Pulmonary artery endothelial cell (primary cell): ENCODE measurements around the gene MCHR1. TPM values are rescaled to one million over a fixed set of nuclear protein-coding genes. Genes with fewer than 3 reads are reported as not detected.
"Not testable (repeated sequence)": the region's sequence is repeated elsewhere in the genome, so short reads cannot be mapped to it uniquely, and the experiment has no call there.

Experiments
- DNase-seq: peaks from one replicate; pipeline ENCODE4 v3.0.0-alpha.2; 2011; ENCODE audit warnings: low read depth, low spot score
- total RNA-seq: library from RNA; depleted of rRNA; stranded (reverse); fragments of >200 nt; gene quantifications from 2 replicates; pipeline ENCODE4 v1.2.3, GENCODE V29; 2014

MCHR1 gene
- total RNA-seq, 1 donor from 2014 or later = not detected

DNA sequence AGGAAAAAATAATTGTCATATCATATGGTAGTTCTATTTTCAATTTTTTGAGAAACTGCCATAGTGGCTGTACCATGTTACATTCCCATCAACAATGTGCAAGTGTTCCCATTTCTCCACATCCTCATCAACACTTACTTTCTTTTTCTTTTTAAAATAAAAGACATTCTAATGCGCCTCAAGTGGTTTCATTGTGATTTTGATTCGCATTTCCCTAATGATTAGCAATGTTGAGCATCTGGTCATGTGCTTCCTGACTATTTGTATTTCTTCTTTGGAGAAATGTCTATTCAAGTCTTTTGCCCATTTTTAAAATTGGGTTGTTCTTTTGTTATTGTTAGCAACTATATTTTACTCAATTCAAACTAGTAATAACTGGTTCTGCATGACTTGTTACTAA is 8.4 kb downstream of the MCHR1 start:
- DNase-seq = no peak

DNA sequence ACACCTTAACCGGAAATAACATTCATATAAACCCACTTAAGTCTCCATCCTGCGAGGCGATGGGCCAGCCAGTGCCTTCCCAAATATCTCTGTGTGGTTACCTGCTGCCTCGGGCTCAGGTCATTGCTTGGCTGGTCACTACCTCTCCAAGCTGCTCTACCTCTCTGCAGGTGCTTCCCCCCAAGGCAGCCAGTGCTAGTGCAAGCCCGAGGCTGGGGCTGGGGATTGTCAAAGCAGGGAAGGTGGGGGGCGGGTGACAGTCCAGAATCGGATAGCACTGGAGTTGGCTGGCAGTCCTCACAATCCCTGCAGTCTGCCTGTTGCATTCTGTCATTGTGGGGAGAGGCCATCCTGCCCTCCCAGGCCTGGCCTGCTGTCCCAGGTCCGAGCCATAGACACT is 11.1 kb downstream of the MCHR1 start:
- no peak for DNase-seq

DNA sequence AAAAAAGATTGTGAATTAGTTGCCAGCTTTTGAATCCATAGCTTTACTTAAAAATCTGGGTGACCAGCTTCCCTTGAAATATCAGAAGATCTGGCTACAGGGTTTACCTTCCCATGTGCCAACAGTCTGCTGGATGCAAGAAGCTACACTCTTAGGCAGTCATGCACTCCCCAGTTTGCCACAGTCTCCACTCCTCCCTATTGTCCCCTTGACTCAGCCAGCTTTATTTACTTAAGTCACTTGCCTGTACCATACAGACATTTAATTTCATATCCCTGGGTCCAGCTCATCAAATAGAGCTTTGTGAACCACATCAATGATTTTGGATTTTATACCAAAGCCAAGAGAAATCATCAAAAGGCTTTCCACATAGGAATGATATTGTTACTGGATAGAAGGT is 12.2 kb downstream of the MCHR1 start:
- no peak for DNase-seq

DNA sequence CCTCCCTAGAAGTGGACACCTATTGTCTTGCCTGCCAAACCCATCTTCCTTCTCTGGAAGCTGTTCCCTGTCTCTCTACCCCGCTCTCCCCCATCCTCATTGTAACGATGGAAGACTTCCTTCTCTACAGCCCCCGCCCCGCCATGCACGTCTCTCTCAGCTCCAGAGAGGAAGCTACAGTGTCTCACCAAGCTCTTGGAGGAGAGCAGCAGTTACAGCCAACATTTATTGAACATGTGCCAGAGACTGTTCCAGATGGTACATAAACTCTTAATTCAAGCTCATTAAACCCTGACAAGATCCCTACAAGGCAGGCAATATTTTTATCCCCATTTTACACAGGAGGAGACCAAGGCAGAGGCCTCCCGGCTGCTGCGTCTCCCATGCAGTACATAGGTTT is 15.1 kb downstream of the MCHR1 start:
- DNase-seq = no peak

DNA sequence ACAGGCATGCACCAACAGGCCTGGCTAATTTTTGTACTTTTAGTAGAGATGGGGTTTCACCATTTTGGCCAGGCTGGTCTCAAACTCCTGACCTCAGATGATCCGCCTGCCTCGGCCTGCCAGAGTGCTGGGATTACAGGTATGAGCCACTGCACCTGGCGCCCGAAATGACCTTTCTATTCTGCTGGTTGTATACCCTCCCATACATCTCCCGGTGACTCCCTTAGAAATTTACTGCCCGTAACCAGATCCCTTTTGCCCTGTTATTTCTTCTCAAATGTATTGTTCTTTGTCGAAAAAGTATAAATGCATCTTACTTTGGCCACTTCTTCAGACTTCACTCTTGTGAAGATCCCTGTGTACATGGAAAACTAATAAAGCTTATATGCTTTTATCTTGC is 22.0 kb downstream of the MCHR1 start:
- no peak for DNase-seq

DNA sequence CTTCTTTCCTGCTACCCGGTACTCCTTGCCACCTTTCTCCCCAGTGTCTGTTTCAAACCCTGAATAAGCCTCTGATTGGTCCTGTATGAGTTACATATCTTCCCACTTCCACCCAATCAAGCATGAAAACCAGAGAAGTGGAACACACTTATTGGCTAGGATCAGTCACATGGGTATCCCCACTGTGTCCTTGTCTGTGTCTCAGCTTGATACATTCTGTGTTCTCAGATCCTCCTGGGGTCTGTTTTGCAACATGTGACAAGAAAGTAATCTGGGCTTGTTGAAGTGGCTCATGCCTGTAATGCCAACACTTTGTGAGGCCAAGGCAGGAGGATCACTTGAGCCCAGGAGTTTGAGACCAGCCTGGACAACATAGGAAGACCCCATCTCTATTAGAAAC is 23.9 kb downstream of the MCHR1 start:
- DNase-seq = no peak

DNA sequence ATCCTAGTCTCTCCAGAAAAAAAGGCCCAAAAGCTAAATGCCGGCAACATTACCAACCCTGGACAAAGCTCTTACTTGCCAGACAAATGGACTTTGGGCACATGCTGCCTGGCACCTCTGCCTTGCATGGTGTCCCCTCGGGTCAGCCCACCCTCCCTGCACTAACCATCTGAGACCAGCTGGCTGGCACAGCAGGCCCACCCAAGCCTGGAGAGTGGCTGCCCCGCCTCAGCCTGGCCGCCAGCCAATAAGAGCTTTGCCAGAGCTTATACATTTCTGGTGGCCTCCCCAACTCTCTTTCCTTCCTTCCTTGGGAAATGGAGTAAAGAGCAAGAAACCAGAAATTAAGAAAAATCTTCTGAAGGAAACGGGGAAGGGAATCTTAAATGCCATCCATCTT is 24.5 kb downstream of the MCHR1 start:
- DNase-seq = no peak

DNA sequence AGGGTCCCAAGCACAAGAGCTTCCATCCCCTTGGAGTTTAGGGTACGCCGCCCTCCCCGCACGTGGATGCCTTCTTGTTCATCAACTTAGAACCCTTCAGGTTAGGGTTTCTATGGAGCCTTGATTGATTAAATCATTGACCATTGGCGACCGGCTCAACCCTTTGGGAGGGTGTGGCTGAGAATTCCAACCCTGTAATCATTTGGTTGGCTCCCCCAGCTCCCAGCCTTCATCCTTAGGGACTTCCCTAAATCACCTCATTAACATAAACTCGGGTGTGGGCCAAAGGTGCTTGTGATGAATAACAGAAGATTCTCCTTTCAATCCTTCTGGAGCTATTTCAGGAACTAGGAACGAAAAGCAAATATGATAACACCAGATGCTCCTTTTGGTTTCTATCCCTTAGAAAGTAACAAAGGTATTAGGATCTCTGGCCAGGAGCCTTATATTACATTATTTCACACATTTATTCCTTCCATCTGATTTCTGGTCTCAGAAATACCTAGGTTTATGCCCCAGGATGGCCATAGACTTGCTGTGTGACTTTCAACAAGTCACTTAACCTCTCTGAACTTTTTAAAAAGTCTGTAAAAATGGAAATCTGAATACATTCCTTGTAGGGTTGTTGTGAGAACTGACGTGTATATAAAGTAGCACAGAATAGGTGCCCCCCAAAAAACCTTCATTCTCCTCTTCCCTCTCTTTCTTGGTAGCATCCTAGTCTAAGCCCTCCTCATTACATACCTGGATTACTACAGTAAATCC is 26.8 kb downstream of the MCHR1 start:
- no peak for DNase-seq

DNA sequence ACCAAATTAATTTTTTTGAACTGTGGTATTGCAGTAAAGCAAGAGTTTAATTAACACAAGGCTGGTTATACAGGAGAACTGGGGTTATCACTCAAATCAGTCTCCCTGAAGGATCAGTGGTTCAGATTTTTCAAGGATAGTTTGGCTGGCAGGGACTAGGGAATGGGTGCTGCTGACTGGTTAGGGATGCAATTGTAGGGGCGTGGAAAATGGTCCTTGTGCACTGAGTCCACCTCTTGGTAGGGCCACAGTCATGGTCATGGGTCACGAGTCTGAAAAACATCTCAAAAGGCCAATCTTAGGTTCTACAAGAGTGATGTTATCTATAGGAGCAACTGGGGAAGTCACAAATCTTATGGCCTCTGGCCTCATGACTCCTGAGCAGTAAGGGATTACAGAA is 27.9 kb downstream of the MCHR1 start:
- DNase-seq = no peak

DNA sequence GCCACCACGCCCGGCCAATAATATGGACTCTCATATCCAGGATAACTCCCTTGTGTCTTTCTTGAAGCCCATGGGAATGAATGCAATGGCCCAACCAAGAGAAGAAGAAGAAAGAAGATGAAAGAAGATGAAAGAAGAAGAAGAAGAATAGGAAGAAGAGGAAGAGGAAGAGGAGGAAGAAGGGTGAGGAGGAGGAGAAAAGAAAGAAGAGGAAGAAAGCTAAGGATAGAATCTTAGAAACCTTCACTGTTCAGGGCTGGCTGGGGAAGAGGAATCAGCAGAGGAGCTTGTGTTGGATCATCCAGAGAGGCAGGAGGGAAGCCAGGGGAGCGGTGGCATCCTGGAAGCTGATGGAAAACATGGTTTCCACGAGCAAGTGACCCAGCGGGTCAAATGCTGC is 28.9 kb downstream of the MCHR1 start:
- DNase-seq = no peak

DNA sequence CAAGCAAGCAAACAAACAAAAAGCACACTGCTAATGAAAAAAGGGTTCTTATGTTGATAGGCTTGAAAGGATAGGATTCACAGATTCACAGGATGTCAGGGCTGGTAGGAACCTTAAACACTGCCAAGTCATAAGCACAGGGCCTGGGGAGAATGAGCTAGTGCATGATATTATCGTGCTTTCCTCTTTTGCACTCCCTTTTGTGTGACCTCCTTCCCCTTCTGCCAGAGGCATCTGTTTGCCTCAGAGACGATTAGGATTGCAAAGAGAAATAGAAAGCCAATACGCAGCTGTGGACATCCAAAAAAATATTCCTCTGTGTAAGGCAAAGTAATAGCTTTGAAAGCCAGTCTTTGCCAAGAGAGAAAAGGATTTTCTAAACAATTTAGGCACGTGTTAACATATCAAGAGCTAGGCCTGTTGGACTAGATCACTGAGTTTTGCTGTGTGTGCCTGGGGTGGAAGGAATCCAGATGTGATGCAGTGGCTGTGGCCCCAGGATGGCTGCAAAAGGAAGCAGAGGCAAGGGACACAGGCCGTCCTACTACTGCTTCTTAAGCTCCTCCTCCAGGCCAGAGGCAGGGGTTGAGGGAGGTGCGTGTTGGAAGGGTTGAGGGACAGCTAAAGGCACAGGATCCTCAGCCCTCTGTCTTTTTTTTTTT is 30.6 kb downstream of the MCHR1 start:
- no peak for DNase-seq

DNA sequence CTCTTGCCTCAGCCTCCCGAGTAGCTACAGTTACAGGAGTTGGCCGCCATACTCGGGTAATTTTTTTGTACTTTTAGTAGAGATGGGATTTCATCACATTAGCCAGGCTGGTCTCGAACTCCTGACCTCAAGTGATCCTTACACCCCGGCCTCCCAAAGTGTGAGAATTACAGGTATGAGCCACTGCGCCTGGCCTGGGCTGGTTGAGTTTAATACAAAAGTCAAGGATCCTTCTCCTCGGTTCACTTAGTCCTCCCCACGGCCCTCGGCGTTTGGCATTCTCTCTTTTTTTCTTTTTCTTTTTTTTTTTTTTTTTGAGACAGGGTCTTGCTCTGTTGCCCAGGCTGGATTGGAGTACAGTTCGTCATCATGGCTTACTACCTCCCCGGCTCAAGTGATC is 33.0 kb downstream of the MCHR1 start:
- no peak for DNase-seq

DNA sequence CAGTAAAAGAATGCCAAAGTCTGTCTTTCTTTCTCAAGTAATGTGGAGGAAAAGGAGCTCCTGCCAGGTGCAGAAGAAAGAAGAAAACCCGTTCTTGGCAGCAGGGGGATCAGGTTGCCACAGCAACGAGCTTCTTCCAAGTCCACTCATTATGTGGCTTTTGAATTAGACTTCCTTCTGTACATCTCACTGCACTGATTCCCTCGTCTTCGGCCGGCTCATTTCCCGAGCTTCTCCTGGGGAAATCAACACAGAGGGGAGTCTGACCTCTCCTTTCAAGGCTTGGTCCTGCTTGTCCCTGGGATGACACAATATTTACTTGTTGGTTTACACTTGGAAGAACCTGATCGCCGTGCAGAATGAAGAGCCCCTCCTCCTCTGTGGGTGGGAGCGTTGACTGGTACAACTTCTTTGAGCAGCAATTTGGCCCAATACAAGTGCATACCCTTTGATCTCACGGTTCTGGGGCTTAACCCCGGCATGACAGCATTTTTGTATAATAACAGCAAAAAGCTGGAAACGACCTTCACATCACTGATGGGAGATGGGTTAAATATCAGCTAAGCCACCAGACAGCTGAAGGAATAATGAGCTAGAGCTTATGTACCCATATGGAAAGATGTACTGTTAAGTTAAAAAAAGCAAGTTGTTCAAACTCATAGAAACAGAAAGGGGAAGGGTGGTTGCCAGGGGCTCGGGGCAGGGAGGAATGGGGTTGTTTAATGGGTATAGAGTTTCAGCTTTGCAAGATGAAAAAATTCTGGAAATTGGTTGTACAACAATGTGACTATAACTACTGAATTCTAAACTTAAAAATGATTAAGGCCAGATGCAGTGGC is 35.4 kb downstream of the MCHR1 start:
- no peak for DNase-seq

DNA sequence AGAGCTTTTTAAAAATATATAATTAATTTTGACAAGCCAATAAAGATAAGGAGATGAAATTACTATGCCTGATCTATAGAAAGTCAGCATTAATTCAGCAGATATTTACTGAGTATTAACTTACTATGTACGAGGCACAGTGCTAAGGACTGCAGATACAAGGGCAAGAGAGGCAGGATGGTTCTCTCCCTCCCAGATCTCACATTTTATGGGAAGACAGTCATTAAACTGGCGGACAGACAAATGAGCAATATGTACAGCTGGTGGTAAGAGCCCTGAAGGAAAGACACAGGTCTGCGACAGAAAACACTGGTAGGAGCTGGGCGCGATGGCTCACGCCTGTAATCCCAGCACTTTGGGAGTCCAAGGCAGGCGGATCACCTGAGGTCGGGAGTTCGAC is 36.8 kb downstream of the MCHR1 start:
- DNase-seq = no peak

DNA sequence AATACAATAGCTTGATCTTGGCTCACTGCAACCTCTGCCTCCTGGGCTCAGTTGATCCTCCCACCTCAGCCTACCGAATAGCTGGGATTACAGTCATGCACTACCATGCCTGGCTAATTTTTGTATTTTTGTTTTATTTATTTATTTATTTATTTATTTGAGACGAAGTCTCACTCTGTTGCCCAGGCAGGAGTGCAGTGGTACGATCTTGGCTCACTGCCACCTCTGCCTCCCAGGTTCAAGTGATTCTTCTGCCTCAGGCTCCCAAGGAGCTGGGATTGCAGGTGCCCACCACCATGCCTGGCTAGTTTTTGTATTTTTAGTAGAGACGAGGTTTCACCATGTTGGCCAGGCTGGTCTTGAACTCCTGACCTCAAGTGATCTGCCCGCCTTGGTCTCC is 38.4 kb downstream of the MCHR1 start:
- DNase-seq = not testable (repeated sequence)

DNA sequence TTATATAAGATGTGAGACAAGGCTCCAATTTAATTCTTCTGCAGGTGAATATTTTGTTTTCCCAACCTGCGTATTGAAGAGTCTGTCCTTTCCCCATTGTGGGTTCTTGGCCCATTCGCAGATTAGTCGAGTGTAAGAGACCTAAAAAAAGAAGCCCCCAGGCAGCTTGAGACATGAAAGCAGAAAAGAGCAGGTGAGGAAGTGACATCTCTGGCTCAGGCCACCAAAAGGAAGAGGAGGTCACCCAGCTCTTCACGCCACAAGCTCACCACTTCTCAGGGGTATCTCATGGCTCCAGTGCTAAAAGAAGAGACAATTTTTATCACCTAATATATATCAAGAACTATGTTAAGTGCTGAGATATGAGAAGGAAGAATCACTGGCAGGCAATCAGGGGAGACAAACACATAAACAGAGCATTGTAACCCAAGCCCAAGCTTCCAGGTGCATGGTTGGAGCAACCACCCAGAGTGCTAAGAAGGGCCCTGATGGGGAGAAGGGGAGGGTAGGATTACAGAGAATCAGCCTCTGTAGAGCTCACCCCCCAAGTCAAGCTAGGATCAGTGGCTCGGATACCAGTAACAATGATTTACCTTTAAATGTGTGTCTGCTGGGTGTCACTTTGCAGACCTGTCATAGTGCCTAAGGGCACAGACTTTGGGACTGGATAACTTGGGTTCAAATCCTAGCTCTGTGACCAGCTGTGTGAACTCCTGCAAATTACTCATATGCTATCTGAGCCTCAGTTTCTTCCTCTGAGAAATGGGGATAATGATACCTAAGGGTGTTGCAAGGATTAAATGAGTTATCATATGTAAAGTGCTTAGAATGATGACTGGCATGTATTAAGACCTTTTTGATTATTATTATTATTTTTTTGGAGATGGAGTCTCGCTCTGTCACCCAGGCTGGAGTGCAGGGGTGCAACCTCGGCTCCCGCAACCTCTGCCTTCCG is 39.2 kb downstream of the MCHR1 start:
- no peak for DNase-seq

DNA sequence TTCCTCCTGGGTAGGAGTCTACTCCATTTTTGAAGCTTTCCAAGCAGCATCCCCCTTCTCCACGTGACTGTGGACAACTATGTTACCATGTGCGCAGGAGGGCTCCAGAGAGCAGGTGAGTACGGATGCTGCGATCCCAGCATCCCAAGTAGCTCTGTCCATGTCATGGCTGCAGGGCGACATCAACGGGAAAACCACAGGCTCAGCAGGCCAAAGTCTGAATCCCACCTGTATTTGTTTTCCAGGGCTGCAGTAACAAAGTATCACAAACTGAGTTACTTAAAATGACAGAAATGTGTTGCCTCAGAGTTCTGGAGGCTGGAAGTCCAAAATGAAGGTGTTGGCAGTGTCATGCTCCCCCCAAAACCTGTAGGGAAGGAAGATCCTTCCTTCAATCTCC is 40.3 kb downstream of the MCHR1 start:
- DNase-seq = no peak

DNA sequence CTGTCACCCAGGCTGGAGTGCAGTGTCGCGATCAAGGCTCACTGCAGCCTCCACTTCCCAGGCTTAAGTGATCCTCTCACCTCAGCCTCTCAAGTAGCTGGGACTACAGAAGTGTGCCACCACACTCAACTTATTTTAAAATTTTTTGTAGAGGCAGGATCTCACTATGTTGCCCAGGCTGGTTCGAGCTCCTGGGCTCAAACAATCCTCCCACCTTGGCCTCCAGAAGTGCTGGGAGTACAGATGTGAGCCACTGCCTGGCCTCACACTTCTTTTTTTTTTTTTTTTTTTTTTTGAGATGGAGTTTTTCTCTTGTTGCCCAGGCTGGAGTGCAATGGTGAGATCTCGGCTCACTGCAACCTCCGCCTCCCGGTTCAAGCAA is 40.9 kb downstream of the MCHR1 start:
- DNase-seq = not testable (repeated sequence)

DNA sequence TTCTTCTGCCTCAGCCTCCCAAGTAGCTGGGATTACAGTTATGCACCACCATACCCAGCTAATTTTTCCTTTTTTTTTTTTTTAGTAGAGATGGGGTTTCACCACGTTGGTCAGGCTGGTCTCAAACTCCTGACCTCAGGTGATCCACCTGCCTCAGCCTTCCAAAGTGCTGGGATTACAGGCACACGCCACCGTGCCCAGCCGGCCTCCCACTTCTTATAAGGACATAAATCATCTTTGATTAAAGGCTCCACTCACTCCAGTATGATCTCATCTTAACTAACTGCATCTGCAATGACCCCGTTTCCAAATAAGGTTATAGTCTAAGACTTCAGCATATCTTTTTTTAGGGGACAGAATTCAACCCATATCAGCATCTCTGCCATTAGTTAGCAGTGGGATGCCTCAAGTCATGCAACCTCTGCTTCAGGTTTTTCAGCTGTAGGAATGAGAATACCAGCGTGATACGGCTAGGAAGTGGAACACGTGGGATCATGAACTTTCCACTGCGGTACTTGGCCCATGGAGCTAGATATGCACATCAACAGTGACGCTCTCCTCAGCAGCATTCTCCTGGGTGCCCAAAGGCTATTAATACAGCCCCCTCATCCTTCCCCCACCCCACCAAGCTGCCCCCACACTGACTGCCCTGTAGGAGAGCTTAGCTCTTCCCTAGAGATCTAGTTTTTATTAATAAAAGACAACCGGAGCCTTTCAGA is 41.4 kb downstream of the MCHR1 start:
- no peak for DNase-seq

DNA sequence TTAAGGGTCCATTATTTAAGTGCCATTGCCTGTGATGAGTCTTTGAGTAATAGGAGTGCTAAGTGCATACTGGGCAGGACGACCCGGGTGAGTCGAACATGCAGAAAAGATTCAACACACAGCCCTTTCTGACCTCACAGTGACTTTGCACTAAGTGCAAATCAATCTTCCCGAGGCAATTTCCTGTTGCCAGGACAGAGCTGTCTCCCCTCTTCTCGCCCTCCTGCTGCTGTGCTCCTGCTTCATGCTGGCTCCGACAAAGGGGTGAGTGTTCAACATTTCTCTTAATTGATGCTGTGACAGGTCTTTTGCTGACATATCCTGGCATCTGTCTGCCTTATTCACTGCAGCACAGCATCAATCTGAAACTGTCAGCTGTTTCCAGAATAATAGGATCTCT is 42.0 kb downstream of the MCHR1 start:
- DNase-seq = no peak
